ENCODE data around the gene CHSY1.

DNA sequence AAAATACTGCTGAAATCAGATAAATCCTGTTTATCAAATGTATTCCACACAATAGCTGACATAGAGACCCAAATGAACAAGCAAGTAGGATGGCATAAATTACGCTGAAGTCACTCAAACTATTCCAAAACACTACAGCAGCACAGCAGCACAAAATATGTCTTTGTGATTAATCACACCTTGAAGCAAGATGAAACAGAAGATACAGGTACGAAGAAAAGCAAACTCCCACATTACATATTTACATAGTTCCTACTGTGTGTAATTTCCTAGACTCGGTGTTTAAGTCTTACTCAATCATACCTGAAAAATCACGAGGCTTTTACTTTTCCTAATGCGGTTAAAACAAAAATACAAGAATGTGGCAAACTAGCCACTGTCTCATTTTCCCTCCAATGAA is 38.3 kb downstream of the CHSY1 start:
- no peak for TF ChIP-seq FOXK2 (IDR thresholded peaks at IDR 0.05)
- TF ChIP-seq PKNOX1 (IDR thresholded peaks at IDR 0.05) = no peak
- no peak for TF ChIP-seq SUZ12 (IDR thresholded peaks at IDR 0.05)
- TF ChIP-seq FOXA1 (IDR thresholded peaks at IDR 0.05) = no peak
- TF ChIP-seq ARNT (IDR thresholded peaks at IDR 0.05) = no peak
- TF ChIP-seq FOXM1 (IDR thresholded peaks at IDR 0.05; ENCODE audit: borderline replicate concordance) = no peak
- no peak for TF ChIP-seq BHLHE40 (IDR thresholded peaks at IDR 0.05; ENCODE audit: borderline replicate concordance)
- TF ChIP-seq SP1 (IDR thresholded peaks at IDR 0.05) = no peak
- no peak for TF ChIP-seq HDGF (IDR thresholded peaks at IDR 0.05; ENCODE audit: borderline replicate concordance)
- TF ChIP-seq TARDBP (IDR thresholded peaks at IDR 0.05) = no peak
- no peak for TF ChIP-seq ZNF384 (IDR thresholded peaks at IDR 0.05)
- TF ChIP-seq LEF1 (IDR thresholded peaks at IDR 0.05; ENCODE audit: borderline replicate concordance) = no peak

All from HEK293T (cell line).